Spinal cord (tissue), 10 donors: ENCODE data around the gene VPS35L. TPM values are rescaled to one million over a fixed set of nuclear protein-coding genes. Genes with fewer than 3 reads are reported as not detected.

Experiments
- DNase-seq, 6 donors: peaks; one replicate each; pipeline versions ENCODE4 v3.0.0 to v3.0.0-alpha.2; 2013 to 2015; ENCODE audit warnings: low spot score in 6 of 6, low read depth in 4 of 6
- H3K27ac ChIP-seq: one replicate; pipeline ENCODE4 v1.5.1; 2013; ENCODE audit warnings: low read depth, low read length, control low read depth
- H3K27me3 ChIP-seq: one replicate; pipeline ENCODE4 v1.6.1; 2013; ENCODE audit warnings: low read length; ENCODE audit not compliant: control insufficient read depth, insufficient read depth
- H3K36me3 ChIP-seq: one replicate; pipeline ENCODE4 v1.6.1; 2013; ENCODE audit warnings: low read length; ENCODE audit not compliant: control insufficient read depth, insufficient read depth
- H3K4me1 ChIP-seq: one replicate; pipeline ENCODE4 v1.6.1; 2013; ENCODE audit warnings: low read length; ENCODE audit not compliant: control insufficient read depth, insufficient read depth
- H3K4me3 ChIP-seq: one replicate; pipeline ENCODE4 v1.5.1; 2013; ENCODE audit warnings: low read depth, low read length, control low read depth
- H3K9me3 ChIP-seq: one replicate; pipeline ENCODE4 v1.6.1; 2013; ENCODE audit warnings: low read length; ENCODE audit not compliant: control insufficient read depth, insufficient read depth
- WGBS: methylation state at CpG from one replicate; pipeline ENCODE4 v1.1.5; 2013; ENCODE audit warnings: missing lambda C conversion rate; ENCODE audit not compliant: insufficient coverage; 5-methylcytosine and 5-hydroxymethylcytosine counted together
- polyA plus RNA-seq, 2 donors: library from polyadenylated mRNA; unstranded; fragments of 120-200 nt; gene quantifications; one replicate each; pipeline ENCODE4 v1.2.1, GENCODE V29; 2013; ENCODE audit not compliant: insufficient read length in 2 of 2
- total RNA-seq, 2 donors: library from RNA; depleted of rRNA in 1 of 2; stranded (reverse); fragments of 120-200 nt in 1 of 2; fragments of >200 nt in 1 of 2; gene quantifications; one replicate each; pipeline versions ENCODE4 v1.2.3 to v1.2.4, GENCODE V29; 2013 to 2014
- donor health status: healthy.

The VPS35L gene
- total and polyA plus RNA-seq, 4 donors, result 58.1 to 67.3 (median 63.8) TPM

DNA sequence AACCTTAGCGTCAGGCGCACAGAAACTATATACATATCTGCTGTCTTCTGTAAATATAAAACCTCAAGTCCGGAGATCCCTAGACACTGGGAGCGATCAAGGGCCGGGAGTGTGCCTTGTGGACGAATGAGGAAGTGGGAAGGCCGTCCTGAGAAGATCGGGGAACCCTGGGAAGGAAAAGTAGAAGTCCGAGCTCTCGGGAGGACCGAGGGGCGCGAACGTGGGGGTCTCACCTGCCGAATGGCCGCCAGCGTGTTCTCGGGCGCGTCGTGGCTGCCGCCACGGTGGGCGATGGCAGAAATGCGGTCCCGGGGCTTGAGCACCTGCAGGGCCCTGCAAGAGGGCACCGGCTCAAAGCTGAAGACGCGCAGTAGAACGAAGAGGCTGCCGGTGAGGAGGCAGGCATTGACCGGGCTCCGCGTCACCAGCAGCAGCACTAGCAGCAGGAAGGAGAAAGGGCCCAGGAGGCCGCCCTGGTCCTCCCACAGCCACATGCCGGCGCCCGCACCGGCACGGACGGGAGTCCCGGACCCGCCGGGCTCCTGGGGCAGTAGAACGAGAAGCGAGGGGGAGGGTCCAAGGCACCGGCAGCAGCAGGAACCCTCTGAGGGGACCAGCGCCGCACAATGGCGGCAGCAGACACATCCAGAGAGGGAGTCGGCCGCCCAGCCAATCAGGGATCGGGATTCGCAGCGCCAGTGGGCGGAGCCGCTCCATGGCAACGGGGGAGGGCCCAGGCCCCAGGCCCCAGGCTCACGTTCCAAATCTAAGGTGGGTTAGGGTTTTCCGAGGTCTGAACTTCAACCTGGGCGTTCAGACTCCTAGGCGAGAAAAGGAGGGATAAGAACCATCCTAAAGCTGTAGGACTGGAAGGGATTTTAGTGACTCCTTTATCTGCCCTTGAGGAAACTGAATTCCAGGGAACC is 33.8 kb upstream of the VPS35L start, which contains the start of gene GDE1:
GDE1 (minus strand) TSS at position 628 of the 926 bp plus-strand sequence; CDS start at position 494, 134 bp downstream.
- Histone ChIP-seq H3K27ac (peak within 1 kb of the TSS; percentile 87), H3K4me1 (peaks cover 11% of the 10 kb centered on the region)
- under 1% methylated on average over 59 of the region's 62 CpGs for WGBS

DNA sequence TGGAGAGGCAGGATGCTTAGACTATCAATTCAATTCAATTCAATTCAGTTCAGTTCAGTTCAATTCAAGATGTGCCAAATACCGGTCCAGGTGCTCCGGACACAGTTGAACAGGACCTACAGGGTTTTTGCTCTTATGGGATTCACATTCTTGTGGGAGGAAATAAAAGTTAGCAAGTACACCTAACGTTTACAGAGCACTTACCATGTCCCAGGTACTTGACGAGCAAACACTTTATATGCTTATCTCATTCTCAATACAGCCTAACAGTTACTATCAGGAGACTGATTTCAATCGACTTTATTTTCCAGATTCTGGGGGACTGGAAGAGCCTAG is 33.1 kb upstream of the VPS35L start:
- H3K27ac ChIP-seq, result peak overlapping the region; percentile 87
- peaks cover 11% of the 10 kb centered on the region for H3K4me1 ChIP-seq
- peaks cover 2% of the 10 kb centered on the region for H3K36me3 ChIP-seq
- DNase-seq, result no peak
- no peaks in the 10 kb centered on the region for H3K9me3 ChIP-seq
- H3K4me3 ChIP-seq, result peak overlapping the region; percentile 84
- WGBS, result no CpG with 5 or more reads among the region's 5 CpGs
- H3K27me3 ChIP-seq, result no peaks in the 10 kb centered on the region

More for the DNA sequence above, 33.8 kb upstream of the VPS35L start, which contains the start of gene GDE1:
- DNase-seq, result peak; percentile 83 to 98 (median 92)
- no peaks in the 10 kb centered on the region for H3K9me3 ChIP-seq
- H3K36me3 ChIP-seq, result peaks cover 2% of the 10 kb centered on the region
- no peaks in the 10 kb centered on the region for H3K27me3 ChIP-seq
- H3K4me3 ChIP-seq, result peak within 1 kb of the TSS; percentile 84

DNA sequence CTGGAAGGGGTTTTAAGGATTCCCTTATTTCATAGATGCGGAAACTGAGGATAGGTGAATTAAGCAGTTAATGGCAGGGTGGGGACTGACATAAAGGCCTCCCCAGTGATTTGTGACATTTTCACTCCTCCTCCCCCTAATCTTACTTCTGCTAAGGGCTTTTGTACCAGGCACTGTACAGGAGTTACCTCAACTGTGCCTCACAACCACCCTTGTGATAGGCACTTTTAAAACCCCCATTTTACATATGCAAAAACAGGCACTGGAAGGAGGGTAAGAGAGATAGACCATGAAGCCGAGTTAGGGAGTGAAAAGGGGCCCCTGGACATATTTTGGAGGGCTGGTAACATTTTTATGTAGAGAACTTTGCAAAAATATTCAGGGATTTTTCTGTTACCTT is 32.7 kb upstream of the VPS35L start:
- Histone ChIP-seq H3K36me3 (peaks cover 2% of the 10 kb centered on the region), H3K27ac (no peak overlapping the region), H3K4me3 (no peak overlapping the region), H3K9me3 (no peaks in the 10 kb centered on the region), H3K4me1 (peaks cover 11% of the 10 kb centered on the region), H3K27me3 (no peaks in the 10 kb centered on the region)
- DNase-seq, result no peak
- no CpG with 5 or more reads among the region's 2 CpGs for WGBS

DNA sequence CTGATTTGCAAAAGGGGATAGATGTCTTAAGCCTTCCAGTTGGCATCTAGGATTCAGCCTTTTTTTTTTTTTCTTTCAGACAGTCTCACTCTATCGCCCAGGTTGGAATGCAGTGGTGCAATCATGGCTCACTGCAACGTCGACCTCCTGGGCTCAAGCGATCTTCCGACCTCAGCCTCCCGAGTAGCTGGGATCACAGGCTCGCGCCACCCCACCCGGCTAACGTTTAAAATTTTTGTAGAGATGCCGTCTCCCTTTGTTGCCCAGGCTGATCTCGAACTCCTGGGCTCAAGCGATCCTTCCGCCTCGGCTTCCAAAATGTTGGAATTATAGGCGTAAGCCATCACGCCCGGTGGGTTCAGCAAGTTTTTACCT is 32.3 kb upstream of the VPS35L start:
- Histone ChIP-seq H3K27me3 (no peaks in the 10 kb centered on the region), H3K9me3 (no peaks in the 10 kb centered on the region), H3K27ac (no peak overlapping the region), H3K36me3 (peaks cover 2% of the 10 kb centered on the region), H3K4me3 (no peak overlapping the region), H3K4me1 (peaks cover 11% of the 10 kb centered on the region)
- DNase-seq, result no peak
- 71% methylated on average over 14 of the region's 18 CpGs for WGBS

DNA sequence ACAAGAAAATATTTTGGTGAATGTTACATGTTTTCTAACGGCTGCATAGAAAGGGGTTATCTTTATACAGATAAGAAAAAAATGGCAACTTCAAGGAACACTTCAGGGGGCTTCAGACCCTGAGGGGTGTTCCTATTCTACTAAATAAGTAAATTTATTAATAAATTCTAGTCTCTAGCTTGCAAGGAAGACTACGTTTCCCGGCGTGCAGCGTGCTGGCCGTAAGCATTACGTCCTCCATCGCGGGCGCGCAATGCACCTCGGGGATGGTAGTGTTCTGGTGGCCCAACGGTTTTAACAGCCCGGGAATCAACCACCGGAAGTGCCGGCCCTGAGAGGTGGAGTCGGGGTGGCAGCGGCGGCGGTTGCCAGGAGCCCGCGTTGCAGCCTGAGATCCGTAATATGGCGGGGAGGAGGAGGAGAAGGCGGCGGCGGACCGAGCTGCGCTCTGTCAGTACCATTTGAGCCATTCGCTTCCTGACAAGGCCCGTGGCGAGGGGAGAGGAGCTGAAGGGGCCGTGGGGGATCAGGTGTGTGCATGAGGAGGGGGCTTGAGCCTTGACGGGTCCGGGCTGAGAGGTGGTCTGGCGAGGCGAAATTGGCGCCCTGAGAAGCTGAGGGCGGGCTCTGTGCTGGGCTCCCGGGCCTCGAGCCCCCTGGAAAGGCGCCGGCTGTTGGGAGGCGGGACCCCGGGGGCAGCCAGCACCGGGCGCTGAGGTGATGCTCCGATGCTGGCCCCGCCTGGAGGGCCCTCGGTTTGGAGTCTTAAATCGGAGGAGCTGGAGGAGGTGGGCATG is 31.7 kb upstream of the VPS35L start, which contains the start of gene CCP110:
CCP110 (plus strand) TSS at position 384 of the 797 bp plus-strand sequence. CDS start 3,940 bp downstream, outside the sequence.
- peak within 1 kb of the TSS; percentile 65 for H3K27ac ChIP-seq
- H3K36me3 ChIP-seq, result peaks cover 8% of the 10 kb centered on the region
- WGBS, result under 1% methylated on average over 50 of the region's 51 CpGs
- no peaks in the 10 kb centered on the region for H3K27me3 ChIP-seq
- peaks cover 11% of the 10 kb centered on the region for H3K4me1 ChIP-seq
- H3K9me3 ChIP-seq, result no peaks in the 10 kb centered on the region
- H3K4me3 ChIP-seq, result peak within 1 kb of the TSS; percentile 60
- DNase-seq, result peak; percentile 80 to 99 (median 95)

DNA sequence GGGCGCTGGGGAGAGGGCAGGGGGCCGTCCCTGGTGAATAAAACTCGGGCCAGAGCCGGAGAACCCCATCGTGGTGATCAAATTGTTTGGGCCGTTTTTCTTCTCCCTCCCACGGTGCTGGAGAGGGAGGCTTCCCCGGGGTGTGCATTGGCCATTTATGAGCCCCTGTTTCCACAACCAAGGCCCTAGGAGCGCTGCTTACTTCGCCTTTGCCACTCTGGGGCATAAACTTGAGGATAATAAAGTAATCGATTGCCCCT is 31.2 kb upstream of the VPS35L start:
- DNase-seq, result peak in 2 of 6 donors; percentile 4 to 44
- peaks cover 11% of the 10 kb centered on the region for H3K4me1 ChIP-seq
- WGBS, result 0% methylated on average over 9 of the region's 11 CpGs
- H3K36me3 ChIP-seq, result peaks cover 11% of the 10 kb centered on the region
- peak overlapping the region; percentile 65 for H3K27ac ChIP-seq
- no peaks in the 10 kb centered on the region for H3K27me3 ChIP-seq
- no peaks in the 10 kb centered on the region for H3K9me3 ChIP-seq
- peak overlapping the region; percentile 60 for H3K4me3 ChIP-seq

DNA sequence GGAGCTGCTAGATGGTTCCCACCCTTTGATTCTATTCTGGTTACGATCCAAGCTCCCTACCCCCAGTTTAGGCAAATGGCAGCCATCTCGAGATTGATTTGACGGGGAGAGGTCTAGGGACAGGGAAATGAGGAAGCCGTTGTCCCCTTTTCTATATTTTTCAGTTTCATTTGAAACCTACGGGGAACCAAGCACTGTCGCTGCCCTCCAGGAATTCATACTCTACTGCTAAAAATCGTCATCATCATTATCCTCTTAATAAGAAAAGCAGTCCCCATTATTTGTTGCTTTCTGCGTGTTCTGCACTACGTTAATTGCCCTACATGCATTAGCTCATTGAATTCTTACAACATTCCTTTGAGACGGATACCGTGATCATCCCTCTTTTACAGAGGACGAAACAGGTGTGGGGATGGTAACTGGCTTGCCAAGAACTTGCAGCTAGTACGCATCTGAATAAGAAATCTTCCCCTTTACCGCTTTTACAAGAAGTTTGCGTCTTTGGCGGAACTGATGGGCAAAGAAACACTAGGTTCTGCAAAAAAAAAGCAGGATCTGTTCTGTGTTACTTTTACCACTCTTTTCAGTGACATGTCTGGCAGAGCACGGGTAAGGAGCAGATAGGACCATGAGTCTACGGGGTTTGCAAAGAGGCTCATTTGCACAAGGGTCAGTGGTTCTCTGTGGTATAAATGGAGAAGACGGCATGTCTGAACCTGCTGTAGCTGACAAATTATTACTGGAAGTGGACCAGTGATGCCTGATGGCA is 30.7 kb upstream of the VPS35L start:
- H3K4me1 ChIP-seq, result peaks cover 11% of the 10 kb centered on the region
- peak in 3 of 6 donors; percentile 7 to 60 (median 41) for DNase-seq
- 4% methylated on average over 10 of the region's 19 CpGs for WGBS
- no peaks in the 10 kb centered on the region for H3K9me3 ChIP-seq
- H3K36me3 ChIP-seq, result peaks cover 9% of the 10 kb centered on the region
- H3K27ac ChIP-seq, result peak overlapping the region; percentile 65
- no peaks in the 10 kb centered on the region for H3K27me3 ChIP-seq
- H3K4me3 ChIP-seq, result peak overlapping the region; percentile 60

DNA sequence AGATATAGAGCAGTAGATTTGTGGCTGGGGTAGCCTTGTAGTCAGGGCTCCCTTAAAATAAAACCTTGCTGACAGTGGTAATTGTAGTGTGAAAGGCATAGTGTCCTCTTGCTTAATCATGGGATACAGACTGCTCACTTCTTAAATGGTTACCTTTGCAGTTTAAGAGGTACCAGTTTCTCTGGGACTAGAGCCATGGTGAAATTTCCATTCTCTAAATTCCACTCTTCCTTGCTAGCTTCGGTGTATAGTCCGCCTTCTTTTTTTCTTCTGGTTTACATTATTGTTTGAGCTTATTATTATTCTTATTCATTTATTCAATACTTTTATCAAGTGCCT is 30.1 kb upstream of the VPS35L start:
- Histone ChIP-seq H3K27ac (no peak overlapping the region), H3K9me3 (no peaks in the 10 kb centered on the region), H3K4me3 (peak overlapping the region; percentile 60), H3K27me3 (no peaks in the 10 kb centered on the region), H3K36me3 (peaks cover 14% of the 10 kb centered on the region), H3K4me1 (peaks cover 7% of the 10 kb centered on the region)
- DNase-seq, result no peak
- WGBS, result no CpG with 5 or more reads among the region's 2 CpGs

DNA sequence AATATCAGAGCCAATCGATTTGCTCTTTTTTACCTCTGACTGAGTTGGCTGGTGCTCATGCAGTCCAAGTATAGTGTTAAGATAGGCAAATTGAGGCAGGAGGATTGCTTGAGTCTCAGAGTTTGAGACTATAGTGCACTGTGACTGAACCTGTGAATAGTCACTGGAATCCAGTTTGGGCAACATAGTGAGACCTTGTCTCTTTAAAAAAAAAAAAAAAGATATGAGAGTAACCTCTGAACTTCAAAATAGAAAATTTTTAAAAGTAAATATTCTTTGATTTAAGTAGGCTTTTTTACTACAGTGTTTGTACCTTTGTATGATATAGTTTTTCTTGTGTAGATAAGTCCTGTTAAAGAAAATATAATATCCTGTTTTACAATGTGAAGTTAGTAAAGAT is 28.3 kb upstream of the VPS35L start:
- Histone ChIP-seq H3K4me3 (no peak overlapping the region), H3K4me1 (peaks cover 2% of the 10 kb centered on the region), H3K27ac (no peak overlapping the region), H3K9me3 (no peaks in the 10 kb centered on the region), H3K27me3 (no peaks in the 10 kb centered on the region), H3K36me3 (peaks cover 19% of the 10 kb centered on the region)
- DNase-seq, result no peak
- WGBS, result no CpG with 5 or more reads among the region's 1 CpG
